ENCODE data around the gene MGLL. TPM values are rescaled to one million over a fixed set of nuclear protein-coding genes. Genes with fewer than 3 reads are reported as not detected.
A peak's percentile ranks its signal among the peaks of the same experiment; 100 is the strongest.

The MGLL gene
- total RNA-seq, 1 donor from 2014 or later = 132 TPM

GRCh38 chr3:127675651-127676391 lies 146.5 kb downstream of the MGLL start:
- no peak overlapping the region for H3K4me3 ChIP-seq
- no peak overlapping the region for H3K27ac ChIP-seq
- no peak for TF ChIP-seq CTCF (IDR thresholded peaks at IDR 0.05)
- H3K9me3 ChIP-seq = no peaks in the 10 kb centered on the region
- intact Hi-C loops (cut with DNase I) = no loop called here
- peaks cover 50% of the 10 kb centered on the region for H3K36me3 ChIP-seq
- H3K4me1 ChIP-seq = peaks cover 21% of the 10 kb centered on the region
- DNase-seq (no peak), ATAC-seq (no peak)
- no peaks in the 10 kb centered on the region for H3K27me3 ChIP-seq (ENCODE audit: low read depth)

GRCh38 chr3:127674790-127675189 lies 147.5 kb downstream of the MGLL start:
- no peak for TF ChIP-seq CTCF (IDR thresholded peaks at IDR 0.05)
- no peak overlapping the region for H3K27ac ChIP-seq
- no peaks in the 10 kb centered on the region for H3K27me3 ChIP-seq (ENCODE audit: low read depth)
- H3K4me3 ChIP-seq = no peak overlapping the region
- DNase-seq = no peak
- intact Hi-C loops (cut with DNase I) = no loop called here
- H3K4me1 ChIP-seq = peaks cover 21% of the 10 kb centered on the region
- peaks cover 42% of the 10 kb centered on the region for H3K36me3 ChIP-seq
- H3K9me3 ChIP-seq = no peaks in the 10 kb centered on the region
- ATAC-seq = no peak

- no peaks in the 10 kb centered on the region for H3K9me3 ChIP-seq
- H3K4me1 ChIP-seq = peaks cover 21% of the 10 kb centered on the region
- H3K27me3 ChIP-seq (ENCODE audit: low read depth) = no peaks in the 10 kb centered on the region
- no peak for DNase-seq
- no peak for TF ChIP-seq CTCF (IDR thresholded peaks at IDR 0.05)
- no peak for ATAC-seq
- peak overlapping the region; percentile 98 for H3K4me3 ChIP-seq
- intact Hi-C loops (cut with DNase I) = no loop called here
- peaks cover 37% of the 10 kb centered on the region for H3K36me3 ChIP-seq
- peak overlapping the region; percentile 95 for H3K27ac ChIP-seq
Measured at GRCh38 chr3:127674101-127674721, 148.1 kb downstream of the MGLL start.

- ATAC-seq (peak; percentile 65 to 67), DNase-seq (peak; percentile 82)
- Histone ChIP-seq H3K4me3 (peak overlapping the region; percentile 98), H3K9me3 (no peaks in the 10 kb centered on the region), H3K4me1 (peaks cover 21% of the 10 kb centered on the region), H3K27ac (peak overlapping the region; percentile 95), H3K27me3 (ENCODE audit: low read depth) (no peaks in the 10 kb centered on the region), H3K36me3 (peaks cover 29% of the 10 kb centered on the region)
- no peak for TF ChIP-seq CTCF (IDR thresholded peaks at IDR 0.05)
- intact Hi-C loops (cut with DNase I) = no loop called here
Measured at GRCh38 chr3:127673191-127674100, 148.9 kb downstream of the MGLL start.

GRCh38 chr3:127672429-127673190 lies 149.7 kb downstream of the MGLL start, which contains the start of gene ABTB1:
Gene ABTB1, plus strand, starts transcription at chr3:127672952. Its CDS starts 74 bp downstream, at chr3:127673026.
- ATAC-seq (peak; percentile 93 to 94), DNase-seq (peak; percentile 94)
- Histone ChIP-seq H3K36me3 (peaks cover 21% of the 10 kb centered on the region), H3K4me3 (peak within 1 kb of the TSS; percentile 98), H3K4me1 (peaks cover 21% of the 10 kb centered on the region), H3K9me3 (no peaks in the 10 kb centered on the region), H3K27me3 (ENCODE audit: low read depth) (no peaks in the 10 kb centered on the region), H3K27ac (peak within 1 kb of the TSS; percentile 95)
- intact Hi-C loops (cut with DNase I) = no loop called here
- no peak for TF ChIP-seq CTCF (IDR thresholded peaks at IDR 0.05)
